AG10803 (cell line): Measurements from ENCODE around the gene AGAP3.

Experiments
- DNase-seq: peaks from one replicate; pipeline ENCODE4 v3.0.0; 2010; ENCODE audit warnings: low read depth
- H3K4me3 ChIP-seq: 2 replicates; pipeline ENCODE4 v1.5.1; 2011; ENCODE audit warnings: mild to moderate bottlenecking, low read length, control low read depth
- CTCF ChIP-seq: conservative IDR thresholded peaks from 2 replicates; pipeline ENCODE4 v1.5.1; 2011; ENCODE audit warnings: mild to moderate bottlenecking, low read length, control low read depth, inconsistent platforms

AGAP3 gene

GRCh38 chr7:151128144-151128543, 41.9 kb downstream of the AGAP3 start:
- TF ChIP-seq CTCF = no peak

GRCh38 chr7:151128716-151129115, 42.4 kb downstream of the AGAP3 start:
- H3K4me3 ChIP-seq = no peak overlapping the region
- no peak for TF ChIP-seq CTCF

More at GRCh38 chr7:151128144-151128543, 41.9 kb downstream of the AGAP3 start:
- no peak for DNase-seq
- no peak overlapping the region for H3K4me3 ChIP-seq

GRCh38 chr7:151129117-151129959, 43.1 kb downstream of the AGAP3 start:
- DNase-seq = no peak
- no peak overlapping the region for H3K4me3 ChIP-seq
- TF ChIP-seq CTCF = no peak

More at GRCh38 chr7:151128716-151129115, 42.4 kb downstream of the AGAP3 start:
- no peak for DNase-seq

- DNase-seq = no peak
- no peak overlapping the region for H3K4me3 ChIP-seq
- no peak for TF ChIP-seq CTCF
These were observed 43.8 kb downstream of the AGAP3 start for GRCh38 chr7:151129960-151130591.

- TF ChIP-seq CTCF = no peak
- DNase-seq = no peak
- H3K4me3 ChIP-seq = no peak overlapping the region
These were observed 44.5 kb downstream of the AGAP3 start for GRCh38 chr7:151130741-151131157.

- no peak for DNase-seq
- TF ChIP-seq CTCF = no peak
- H3K4me3 ChIP-seq = no peak overlapping the region
These were observed 44.9 kb downstream of the AGAP3 start for GRCh38 chr7:151131224-151131591.
